K562 (cell line): ENCODE measurements around the gene CNGB1. TPM values are rescaled to one million over a fixed set of nuclear protein-coding genes. Genes with fewer than 3 reads are reported as not detected.

Experiments used
- BMI1 ChIP-seq: fragments of 150-350 bp; IDR thresholded peaks from 2 replicates; pipeline ENCODE4 v1.6.1; 2014; ENCODE audit warnings: low read length
- CBFA2T2 ChIP-seq: fragments of 450-650 bp; conservative IDR thresholded peaks from 2 replicates; pipeline ENCODE4 v1.6.1; 2017; ENCODE audit warnings: mild to moderate bottlenecking
- MAFF ChIP-seq: IDR thresholded peaks from 2 replicates; pipeline ENCODE4 v1.6.1; 2012; ENCODE audit warnings: low read length, improper control_type of control experiment
- MAFG ChIP-seq: fragments of 450-650 bp; conservative IDR thresholded peaks from 2 replicates; pipeline ENCODE4 v1.6.1; 2016; ENCODE audit warnings: missing genetic modification characterization, missing compliant biosample characterization
- MECOM ChIP-seq: fragments of 250-450 bp; sonication (Bioruptor Pico); IDR thresholded peaks from 2 replicates; pipeline ENCODE4 v1.8.0; 2022; ENCODE audit warnings: inconsistent platforms
- PTTG1 ChIP-seq: fragments of 450-650 bp; IDR thresholded peaks from 2 replicates; pipeline ENCODE4 v1.6.1; 2016; ENCODE audit warnings: low read depth, mild to moderate bottlenecking, missing genetic modification characterization, missing compliant biosample characterization
- STAG1 ChIP-seq: sonication (generic); formaldehyde crosslinking; IDR thresholded peaks from 2 replicates; pipeline ENCODE4 v1.5.0; 2020; ENCODE audit warnings: missing genetic modification reagents, borderline replicate concordance
- ZNF174 ChIP-seq: fragments of 250-450 bp; sonication (Bioruptor Pico); IDR thresholded peaks from 2 replicates; pipeline ENCODE4 v1.4.0; 2020; ENCODE audit warnings: mild to moderate bottlenecking
- polyA plus RNA-seq, 8 experiments: library from polyadenylated mRNA; depleted of rRNA in 4 of 8; stranded (reverse) in 5 of 8; unstranded in 3 of 8; fragments of >200 nt; fragmentation: Nextera tagmentation in 2 of 8; fragmentation: Illumina TruSeq in 1 of 8; extraction: Ambion mirVana in 2 of 8; extraction: Trizol in 1 of 8; gene quantifications; 2 replicates each; pipeline versions ENCODE4 v1.2.1 to v1.2.3, GENCODE V29; 2011 to 2014; ENCODE audit warnings: inconsistent platforms in 1 of 8, missing spikeins in 1 of 8
- total RNA-seq, 7 experiments: library from RNA; depleted of rRNA in 6 of 7; stranded (reverse); fragments of >200 nt in 6 of 7; fragmentation: Illumina TruSeq in 2 of 7; extraction: Trizol in 2 of 7; gene quantifications; 2 replicates each; pipeline versions ENCODE4 v1.2.1 to v1.2.3, GENCODE V29; 2011 to 2021; ENCODE audit warnings: low replicate concordance in 1 of 7
- TF ChIP-seq, protein P1 (sequence below): sonication (generic); formaldehyde crosslinking; IDR thresholded peaks from 2 replicates; pipeline ENCODE4 v1.8.0; 2022; ENCODE audit warnings: mild to moderate bottlenecking, missing genetic modification reagents
- TF ChIP-seq, protein P2 (sequence below), 2 experiments: fragments of 450-650 bp; conservative IDR thresholded peaks; 2 replicates each; pipeline ENCODE4 v1.6.1; 2017; ENCODE audit warnings: mild to moderate bottlenecking in 2 of 2, moderate library complexity in 2 of 2
- TF ChIP-seq, protein P3 (sequence below): fragments of 250-450 bp; sonication (Bioruptor Pico); IDR thresholded peaks from 2 replicates; pipeline ENCODE4 v1.4.0; 2020; ENCODE audit warnings: mild to moderate bottlenecking, moderate library complexity
- TF ChIP-seq, protein P4 (sequence below): fragments of 200-800 bp; sonication (Bioruptor generic); IDR thresholded peaks from 2 replicates; pipeline ENCODE4 v1.6.1; 2017; ENCODE audit warnings: missing genetic modification characterization, missing compliant biosample characterization
- TF ChIP-seq, protein P5 (sequence below): sonication (generic); formaldehyde crosslinking; IDR thresholded peaks from 2 replicates; pipeline ENCODE4 v1.8.0; 2022; ENCODE audit warnings: mild to moderate bottlenecking, missing genetic modification reagents
- TF ChIP-seq, protein P6 (sequence below): sonication (generic); formaldehyde crosslinking; IDR thresholded peaks from 2 replicates; pipeline ENCODE4 v1.8.1; 2023; ENCODE audit warnings: mild to moderate bottlenecking, missing genetic modification reagents

CNGB1 gene
- total and polyA plus RNA-seq, 9 of the 15 experiments (the other 6 are each of a cell fraction or from before 2014, with no cell fraction given): not detected

DNA sequence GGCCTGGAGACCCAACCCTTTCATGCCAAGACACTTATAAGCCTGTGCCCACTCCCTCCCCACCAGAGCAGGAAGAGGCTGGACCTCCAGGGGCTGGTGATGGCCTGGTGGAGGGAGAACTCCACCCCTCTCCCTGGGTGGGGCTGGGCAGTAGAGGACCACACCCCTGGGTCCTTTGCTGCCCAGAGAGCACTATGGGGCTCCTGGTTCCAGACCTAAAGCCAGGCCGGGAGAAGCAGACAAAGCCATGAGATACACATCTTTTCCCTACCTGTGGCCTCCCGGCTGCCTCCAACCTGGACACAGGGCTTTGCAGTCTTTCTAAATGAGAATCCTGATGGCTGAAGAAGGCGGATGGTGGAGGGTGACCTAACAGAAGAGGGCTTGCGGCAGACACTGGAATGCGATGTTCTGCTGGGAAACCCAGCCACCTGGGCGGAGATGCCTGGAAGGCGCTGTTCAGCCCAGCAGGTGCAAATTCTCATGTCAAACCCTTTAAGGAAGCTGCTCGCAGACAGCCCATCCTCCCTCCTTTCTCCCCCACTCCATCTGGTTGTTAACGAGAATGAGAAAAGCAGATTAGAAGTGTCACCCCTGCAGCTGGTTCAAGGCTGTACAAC, 124.7 kb downstream of the CNGB1 start (continued):
- TF ChIP-seq MAFG (tag) (no peak), MAFF (no peak), PTTG1 (tag) (no peak), ZNF174 (CRISPR knock-in tag) (no peak), CBFA2T2 (peak; percentile 66), MECOM (CRISPR knock-in tag) (no peak), BMI1 (no peak), STAG1 (CRISPR knock-in tag) (no peak)
- TF ChIP-seq, protein P1, sequence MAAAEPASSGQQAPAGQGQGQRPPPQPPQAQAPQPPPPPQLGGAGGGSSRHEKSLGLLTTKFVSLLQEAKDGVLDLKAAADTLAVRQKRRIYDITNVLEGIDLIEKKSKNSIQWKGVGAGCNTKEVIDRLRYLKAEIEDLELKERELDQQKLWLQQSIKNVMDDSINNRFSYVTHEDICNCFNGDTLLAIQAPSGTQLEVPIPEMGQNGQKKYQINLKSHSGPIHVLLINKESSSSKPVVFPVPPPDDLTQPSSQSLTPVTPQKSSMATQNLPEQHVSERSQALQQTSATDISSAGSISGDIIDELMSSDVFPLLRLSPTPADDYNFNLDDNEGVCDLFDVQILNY (CRISPR knock-in tag): no peak
- TF ChIP-seq, protein P2, sequence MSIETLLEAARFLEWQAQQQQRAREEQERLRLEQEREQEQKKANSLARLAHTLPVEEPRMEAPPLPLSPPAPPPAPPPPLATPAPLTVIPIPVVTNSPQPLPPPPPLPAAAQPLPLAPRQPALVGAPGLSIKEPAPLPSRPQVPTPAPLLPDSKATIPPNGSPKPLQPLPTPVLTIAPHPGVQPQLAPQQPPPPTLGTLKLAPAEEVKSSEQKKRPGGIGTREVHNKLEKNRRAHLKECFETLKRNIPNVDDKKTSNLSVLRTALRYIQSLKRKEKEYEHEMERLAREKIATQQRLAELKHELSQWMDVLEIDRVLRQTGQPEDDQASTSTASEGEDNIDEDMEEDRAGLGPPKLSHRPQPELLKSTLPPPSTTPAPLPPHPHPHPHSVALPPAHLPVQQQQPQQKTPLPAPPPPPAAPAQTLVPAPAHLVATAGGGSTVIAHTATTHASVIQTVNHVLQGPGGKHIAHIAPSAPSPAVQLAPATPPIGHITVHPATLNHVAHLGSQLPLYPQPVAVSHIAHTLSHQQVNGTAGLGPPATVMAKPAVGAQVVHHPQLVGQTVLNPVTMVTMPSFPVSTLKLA (conservative IDR thresholded peaks at IDR 0.05): no peak
- TF ChIP-seq, protein P3, sequence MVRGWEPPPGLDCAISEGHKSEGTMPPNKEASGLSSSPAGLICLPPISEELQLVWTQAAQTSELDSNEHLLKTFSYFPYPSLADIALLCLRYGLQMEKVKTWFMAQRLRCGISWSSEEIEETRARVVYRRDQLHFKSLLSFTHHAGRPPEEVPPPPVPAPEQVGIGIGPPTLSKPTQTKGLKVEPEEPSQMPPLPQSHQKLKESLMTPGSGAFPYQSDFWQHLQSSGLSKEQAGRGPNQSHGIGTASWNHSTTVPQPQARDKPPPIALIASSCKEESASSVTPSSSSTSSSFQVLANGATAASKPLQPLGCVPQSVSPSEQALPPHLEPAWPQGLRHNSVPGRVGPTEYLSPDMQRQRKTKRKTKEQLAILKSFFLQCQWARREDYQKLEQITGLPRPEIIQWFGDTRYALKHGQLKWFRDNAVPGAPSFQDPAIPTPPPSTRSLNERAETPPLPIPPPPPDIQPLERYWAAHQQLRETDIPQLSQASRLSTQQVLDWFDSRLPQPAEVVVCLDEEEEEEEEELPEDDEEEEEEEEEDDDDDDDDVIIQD (CRISPR knock-in tag): no peak
- TF ChIP-seq, protein P4, sequence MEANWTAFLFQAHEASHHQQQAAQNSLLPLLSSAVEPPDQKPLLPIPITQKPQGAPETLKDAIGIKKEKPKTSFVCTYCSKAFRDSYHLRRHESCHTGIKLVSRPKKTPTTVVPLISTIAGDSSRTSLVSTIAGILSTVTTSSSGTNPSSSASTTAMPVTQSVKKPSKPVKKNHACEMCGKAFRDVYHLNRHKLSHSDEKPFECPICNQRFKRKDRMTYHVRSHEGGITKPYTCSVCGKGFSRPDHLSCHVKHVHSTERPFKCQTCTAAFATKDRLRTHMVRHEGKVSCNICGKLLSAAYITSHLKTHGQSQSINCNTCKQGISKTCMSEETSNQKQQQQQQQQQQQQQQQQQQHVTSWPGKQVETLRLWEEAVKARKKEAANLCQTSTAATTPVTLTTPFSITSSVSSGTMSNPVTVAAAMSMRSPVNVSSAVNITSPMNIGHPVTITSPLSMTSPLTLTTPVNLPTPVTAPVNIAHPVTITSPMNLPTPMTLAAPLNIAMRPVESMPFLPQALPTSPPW (CRISPR knock-in tag): 0 out of 2 replicates have a peak, but pooled peaks have one; percentile 10
- TF ChIP-seq, protein P5, sequence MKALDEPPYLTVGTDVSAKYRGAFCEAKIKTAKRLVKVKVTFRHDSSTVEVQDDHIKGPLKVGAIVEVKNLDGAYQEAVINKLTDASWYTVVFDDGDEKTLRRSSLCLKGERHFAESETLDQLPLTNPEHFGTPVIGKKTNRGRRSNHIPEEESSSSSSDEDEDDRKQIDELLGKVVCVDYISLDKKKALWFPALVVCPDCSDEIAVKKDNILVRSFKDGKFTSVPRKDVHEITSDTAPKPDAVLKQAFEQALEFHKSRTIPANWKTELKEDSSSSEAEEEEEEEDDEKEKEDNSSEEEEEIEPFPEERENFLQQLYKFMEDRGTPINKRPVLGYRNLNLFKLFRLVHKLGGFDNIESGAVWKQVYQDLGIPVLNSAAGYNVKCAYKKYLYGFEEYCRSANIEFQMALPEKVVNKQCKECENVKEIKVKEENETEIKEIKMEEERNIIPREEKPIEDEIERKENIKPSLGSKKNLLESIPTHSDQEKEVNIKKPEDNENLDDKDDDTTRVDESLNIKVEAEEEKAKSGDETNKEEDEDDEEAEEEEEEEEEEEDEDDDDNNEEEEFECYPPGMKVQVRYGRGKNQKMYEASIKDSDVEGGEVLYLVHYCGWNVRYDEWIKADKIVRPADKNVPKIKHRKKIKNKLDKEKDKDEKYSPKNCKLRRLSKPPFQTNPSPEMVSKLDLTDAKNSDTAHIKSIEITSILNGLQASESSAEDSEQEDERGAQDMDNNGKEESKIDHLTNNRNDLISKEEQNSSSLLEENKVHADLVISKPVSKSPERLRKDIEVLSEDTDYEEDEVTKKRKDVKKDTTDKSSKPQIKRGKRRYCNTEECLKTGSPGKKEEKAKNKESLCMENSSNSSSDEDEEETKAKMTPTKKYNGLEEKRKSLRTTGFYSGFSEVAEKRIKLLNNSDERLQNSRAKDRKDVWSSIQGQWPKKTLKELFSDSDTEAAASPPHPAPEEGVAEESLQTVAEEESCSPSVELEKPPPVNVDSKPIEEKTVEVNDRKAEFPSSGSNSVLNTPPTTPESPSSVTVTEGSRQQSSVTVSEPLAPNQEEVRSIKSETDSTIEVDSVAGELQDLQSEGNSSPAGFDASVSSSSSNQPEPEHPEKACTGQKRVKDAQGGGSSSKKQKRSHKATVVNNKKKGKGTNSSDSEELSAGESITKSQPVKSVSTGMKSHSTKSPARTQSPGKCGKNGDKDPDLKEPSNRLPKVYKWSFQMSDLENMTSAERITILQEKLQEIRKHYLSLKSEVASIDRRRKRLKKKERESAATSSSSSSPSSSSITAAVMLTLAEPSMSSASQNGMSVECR: no peak
- TF ChIP-seq, protein P6, sequence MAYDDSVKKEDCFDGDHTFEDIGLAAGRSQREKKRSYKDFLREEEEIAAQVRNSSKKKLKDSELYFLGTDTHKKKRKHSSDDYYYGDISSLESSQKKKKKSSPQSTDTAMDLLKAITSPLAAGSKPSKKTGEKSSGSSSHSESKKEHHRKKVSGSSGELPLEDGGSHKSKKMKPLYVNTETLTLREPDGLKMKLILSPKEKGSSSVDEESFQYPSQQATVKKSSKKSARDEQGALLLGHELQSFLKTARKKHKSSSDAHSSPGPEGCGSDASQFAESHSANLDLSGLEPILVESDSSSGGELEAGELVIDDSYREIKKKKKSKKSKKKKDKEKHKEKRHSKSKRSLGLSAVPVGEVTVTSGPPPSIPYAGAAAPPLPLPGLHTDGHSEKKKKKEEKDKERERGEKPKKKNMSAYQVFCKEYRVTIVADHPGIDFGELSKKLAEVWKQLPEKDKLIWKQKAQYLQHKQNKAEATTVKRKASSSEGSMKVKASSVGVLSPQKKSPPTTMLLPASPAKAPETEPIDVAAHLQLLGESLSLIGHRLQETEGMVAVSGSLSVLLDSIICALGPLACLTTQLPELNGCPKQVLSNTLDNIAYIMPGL (CRISPR knock-in tag): no peak
